COLO829 (cell line): ENCODE measurements around the gene MDN1.
"Not testable (repeated sequence)": the region's sequence is repeated elsewhere in the genome, so short reads cannot be mapped to it uniquely, and the experiment has no call there.

ENCODE experiments used
- DNase-seq: peaks from one replicate; pipeline ENCODE4 v3.0.0; 2012; ENCODE audit warnings: low spot score

The MDN1 gene

GRCh38 chr6:89644864-89645263 is 174.7 kb downstream of the MDN1 start:
- DNase-seq: no peak

GRCh38 chr6:89643406-89643805 is 176.2 kb downstream of the MDN1 start:
- no peak for DNase-seq

DNA sequence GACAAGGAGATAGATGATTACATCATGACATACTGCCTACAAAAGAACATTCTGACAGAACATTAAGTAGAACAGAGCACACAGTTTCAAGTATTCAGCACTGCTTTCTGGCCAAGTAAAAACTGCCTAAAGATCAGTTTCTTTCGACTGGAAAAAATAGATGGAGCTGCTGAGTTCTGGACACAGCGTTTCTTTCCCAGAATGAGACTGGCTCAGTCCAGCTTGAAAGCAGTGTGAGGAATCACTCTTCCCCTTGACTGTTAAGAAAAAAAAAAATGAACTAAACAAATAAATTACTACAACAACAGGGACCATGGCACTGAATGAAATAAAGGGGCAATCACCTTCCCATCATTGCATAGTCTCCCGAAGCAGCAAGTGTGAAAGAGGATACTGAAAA is 176.6 kb downstream of the MDN1 start:
- no peak for DNase-seq

DNA sequence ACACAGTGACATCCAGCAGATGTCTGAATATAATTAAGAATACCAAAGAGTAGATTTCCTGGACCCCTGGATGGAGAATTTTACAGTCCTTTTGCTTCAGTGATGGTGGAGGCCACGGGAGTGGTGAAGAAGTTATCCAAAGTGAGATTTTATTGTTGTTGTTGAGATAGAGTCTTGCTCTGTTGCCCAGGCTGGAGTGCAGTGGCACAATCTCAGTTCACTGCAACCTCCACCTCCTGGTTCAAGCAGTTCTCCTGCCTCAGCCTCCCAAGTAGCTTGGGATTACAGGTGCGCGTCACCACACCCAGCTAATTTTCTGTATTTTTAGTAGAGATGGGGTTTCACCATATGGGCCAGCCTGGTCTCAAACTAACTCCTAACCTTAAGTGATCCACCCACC is 178.0 kb downstream of the MDN1 start:
- DNase-seq: not testable (repeated sequence)

- DNase-seq: no peak
Observed at GRCh38 chr6:89640804-89641203, 178.8 kb downstream of the MDN1 start.

DNA sequence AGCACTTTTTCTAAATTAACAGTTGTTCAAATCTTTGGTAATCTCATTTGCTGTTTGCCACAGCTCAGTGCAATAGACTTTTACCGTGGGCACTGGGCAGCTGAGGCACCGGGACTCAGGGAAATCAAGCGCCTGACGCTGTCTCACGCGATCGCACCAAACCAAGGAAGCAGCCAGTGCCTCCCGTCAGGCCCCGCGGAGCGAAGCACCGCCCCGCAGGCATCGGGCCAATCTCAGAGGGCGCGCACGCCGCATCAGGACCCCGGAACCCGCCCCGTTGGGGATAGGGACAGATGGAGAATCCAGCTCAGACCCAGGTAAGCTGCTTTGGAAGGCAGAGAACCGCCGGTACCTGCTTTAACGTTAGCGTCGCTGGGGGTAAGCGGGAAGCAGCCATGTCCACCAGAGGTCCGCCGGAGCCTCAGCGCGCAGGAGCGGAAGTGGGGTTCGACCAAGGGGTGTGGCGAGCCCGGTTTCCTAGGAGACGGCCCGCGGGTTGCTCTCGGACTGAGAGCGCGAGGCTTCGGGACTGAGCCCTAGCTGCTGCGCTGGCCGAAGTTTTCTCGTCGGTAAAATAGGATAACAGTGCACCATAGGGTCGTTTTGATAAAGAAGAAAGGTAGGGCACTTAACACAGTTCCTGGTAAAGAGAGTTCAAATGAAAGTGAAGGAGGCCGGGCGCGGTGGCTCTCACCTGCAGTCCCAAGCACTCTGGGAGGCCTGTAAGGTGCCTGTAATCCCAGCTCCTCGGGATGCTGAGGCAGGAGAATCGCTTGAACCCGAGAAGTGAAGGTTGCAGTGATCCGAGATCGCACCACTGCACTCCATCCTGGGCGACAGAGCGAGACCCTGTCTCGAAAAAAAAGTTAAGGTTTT is 181.0 kb downstream of the MDN1 start, which contains the start of gene LYRM2:
Gene LYRM2, minus strand, starts transcription at position 428 of the 876 bp plus-strand sequence. Its CDS starts 31 bp downstream, at position 397.
- DNase-seq: peak; percentile 89

DNA sequence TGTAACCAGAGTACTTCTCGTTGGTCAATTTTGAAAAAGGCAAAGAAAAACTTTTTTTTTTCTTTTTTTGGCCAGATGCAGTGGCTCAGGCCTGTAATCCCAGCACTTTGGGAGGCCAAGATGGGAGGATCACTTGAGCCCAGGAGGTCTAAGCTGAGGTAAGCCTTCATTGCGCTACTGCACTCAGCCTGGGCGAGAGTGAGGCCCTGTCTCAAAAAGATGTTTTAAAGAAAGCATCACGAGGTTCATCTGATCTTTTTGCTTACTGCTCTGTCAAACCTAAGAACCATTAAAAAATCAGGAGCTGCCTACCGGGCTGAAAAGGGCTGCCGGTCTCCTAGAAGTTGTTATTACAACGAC is 181.7 kb downstream of the MDN1 start:
- DNase-seq: no peak

- DNase-seq: not testable (repeated sequence)
Observed at GRCh38 chr6:89636412-89636811, 183.2 kb downstream of the MDN1 start.

- no peak for DNase-seq
Observed at GRCh38 chr6:89630488-89630887, 189.1 kb downstream of the MDN1 start.

DNA sequence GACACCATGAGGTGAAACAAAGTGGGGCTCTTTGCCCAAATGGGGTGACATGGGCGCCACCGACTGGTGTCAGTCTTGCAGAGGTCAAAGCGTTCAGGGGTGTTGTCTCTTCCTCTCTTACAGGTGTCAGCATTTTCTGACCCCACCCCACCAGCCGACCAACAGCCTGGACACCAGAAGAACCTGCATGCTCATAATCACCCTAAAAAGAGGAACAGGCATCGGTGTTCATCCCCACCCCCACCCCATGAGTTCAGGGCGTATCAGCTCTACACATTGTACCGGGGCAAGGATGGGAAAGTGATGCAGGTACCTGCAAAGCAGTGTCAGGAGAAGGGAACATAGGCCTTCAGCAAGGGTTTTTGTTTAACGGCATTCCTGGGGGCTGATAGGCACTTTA is 195.8 kb downstream of the MDN1 start:
- DNase-seq: no peak

DNA sequence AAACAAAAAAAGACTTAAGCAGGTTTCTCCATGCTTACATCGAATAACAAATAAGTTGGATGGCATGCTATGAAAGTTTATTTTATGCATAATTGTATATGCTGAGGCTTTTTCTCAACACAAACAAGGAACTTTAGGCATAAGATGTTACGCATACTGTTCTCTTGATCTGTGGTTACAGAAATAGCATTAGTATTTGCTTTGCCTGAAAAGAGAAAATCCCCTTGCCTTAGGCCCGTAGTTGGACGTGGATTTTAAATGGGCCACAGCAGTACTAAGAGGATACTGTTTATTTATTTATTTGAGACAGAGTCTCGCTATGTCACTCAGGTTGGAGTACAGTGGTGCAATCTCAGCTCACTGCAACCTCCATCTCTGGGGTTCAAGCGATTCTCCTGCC is 200.0 kb downstream of the MDN1 start:
- no peak for DNase-seq

GRCh38 chr6:89618026-89618425 is 201.6 kb downstream of the MDN1 start:
- DNase-seq: no peak

DNA sequence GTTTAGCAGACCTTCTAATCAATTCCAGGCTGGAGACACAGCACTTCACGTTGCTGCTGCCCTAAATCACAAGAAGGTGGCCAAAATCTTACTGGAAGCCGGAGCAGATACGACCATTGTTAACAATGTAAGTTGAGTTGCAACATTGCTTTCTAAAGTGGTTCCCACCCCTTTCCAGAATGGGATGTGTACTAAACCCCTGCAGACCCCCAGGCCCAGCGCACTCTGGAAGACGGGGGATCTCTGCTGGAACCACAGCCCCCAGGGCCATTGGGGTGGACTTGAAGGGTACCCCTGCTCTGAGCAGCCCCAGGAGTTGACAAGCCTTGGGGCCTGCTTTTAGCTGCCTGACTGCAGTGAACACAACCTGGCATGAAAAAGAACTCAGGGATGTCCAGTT is 203.1 kb downstream of the MDN1 start:
- DNase-seq: no peak

- DNase-seq: no peak
Observed at GRCh38 chr6:89615882-89616281, 203.7 kb downstream of the MDN1 start.

DNA sequence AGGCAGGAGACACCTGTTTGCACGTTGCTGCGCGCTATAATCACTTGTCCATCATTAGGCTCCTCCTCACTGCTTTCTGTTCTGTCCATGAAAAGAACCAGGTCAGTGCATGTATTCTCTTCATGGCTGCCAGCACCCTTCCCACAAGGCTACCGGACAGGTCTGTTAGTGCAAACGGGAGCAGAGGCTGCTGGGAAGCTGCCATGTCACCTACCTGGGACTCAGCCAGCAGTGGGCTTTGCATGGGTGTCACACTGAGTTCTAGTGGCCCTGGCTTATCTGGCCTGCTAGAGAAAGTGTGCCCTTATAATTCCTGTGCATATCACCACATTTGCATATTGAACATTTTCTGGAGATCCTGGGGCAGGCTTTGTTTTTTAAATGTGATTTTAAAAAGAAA is 205.8 kb downstream of the MDN1 start:
- DNase-seq: no peak

GRCh38 chr6:89612121-89612520 is 207.5 kb downstream of the MDN1 start:
- DNase-seq: no peak

DNA sequence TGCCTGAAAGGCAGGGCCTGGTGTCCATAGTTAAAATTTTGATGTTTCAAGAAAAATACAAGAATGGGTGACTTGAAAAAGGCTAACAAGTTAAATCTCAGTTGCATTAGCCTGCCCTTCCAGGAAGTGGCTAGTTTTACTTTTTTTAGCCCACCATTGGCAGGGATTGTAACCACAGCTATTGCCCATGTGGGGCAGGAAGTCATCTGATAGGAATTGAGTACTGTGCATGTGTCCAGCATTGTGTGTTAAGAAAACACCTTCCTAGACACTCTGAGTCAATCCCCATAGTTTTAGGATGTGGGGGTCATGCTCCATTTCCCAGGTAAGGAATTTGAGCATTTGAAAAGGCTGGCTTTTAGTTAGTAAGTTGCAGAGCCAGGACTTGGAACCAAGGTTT is 207.9 kb downstream of the MDN1 start:
- DNase-seq: no peak

DNA sequence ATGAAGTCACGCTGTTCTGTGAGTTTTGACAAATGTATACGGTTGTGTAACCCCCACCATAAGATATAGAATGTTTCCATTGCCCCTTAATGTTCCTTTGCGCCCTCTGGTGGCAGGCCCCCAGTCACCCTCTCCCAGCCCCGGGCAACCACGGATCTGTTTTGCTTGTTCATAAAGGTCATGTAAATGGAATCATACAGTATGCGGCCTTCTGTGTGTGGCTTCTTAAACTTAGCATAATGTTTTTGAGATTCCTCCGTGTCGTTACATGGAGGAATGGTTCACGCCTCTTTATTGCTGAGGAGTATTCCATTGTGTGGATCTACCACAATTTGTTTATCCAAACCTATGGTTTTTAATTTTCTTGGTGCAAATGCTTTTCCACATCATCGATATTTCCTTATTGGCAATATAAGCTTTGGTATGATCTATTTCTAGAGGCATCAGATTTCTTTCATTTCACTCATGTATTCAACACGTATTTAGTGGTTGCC is 209.4 kb downstream of the MDN1 start:
- DNase-seq: peak; percentile 51

- DNase-seq: no peak
Observed at GRCh38 chr6:89605861-89606260, 213.7 kb downstream of the MDN1 start.

- no peak for DNase-seq
Observed at GRCh38 chr6:89604653-89605052, 214.9 kb downstream of the MDN1 start.

DNA sequence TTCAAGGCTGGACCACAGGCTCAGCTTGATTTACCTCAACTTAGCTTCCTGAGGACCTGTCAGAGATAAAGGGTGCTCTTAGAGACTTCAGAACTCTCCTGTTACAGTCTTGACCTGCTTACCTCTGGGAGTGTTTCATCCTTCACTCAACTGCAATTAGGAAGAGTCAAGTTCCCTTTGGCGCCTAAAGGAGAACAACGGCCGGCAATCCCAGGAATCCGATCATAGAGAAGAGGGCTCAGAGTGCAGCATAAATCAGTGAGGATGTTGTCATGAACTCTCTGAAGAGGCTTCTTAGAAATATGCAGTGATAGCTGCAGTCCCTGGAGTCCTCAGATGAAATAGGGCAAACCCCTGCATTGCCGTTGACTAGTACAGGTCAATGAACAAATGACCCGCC is 217.4 kb downstream of the MDN1 start:
- no peak for DNase-seq

DNA sequence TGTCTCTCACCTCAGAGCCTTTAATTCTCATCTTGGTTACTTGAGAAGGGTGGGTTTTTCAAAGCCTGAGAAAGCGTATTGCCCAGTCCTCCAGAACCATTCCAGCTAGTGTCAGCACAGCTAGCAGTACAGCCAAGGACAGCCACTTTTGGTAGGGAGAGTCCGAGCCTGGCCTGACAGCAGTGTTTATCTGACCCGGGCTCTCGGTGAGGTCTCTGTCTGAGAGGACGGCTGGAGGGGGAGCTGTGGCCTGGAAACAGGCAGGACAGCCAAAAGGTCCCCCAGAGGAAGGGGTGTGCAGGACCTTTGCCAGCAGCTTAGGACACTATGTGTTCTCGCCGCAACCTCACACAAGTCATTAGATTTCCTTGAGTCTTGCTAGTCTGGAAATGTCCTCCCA is 219.9 kb downstream of the MDN1 start:
- no peak for DNase-seq

- peak; percentile 67 for DNase-seq
Observed at GRCh38 chr6:89597988-89598387, 221.6 kb downstream of the MDN1 start.

DNA sequence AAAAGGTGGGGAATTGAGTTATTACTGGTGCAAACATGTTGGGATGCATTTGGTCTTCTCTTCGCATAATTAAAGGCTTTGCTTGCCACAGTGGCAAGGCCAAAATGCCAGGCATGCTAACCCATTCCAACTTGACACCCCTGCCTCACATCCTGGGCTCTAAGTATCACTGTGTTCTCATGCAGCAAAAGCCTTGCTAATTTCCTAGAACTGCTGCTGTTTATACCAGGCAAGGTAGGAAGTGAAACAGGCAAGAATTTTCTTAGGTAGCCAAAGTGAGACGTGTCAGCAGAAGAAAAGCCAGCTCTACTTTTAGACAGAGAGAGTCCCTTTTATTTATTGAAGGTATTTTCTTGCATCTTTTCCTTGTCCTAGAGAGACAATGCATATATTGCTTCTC is 222.2 kb downstream of the MDN1 start:
- no peak for DNase-seq
